ENCODE data around the gene MTMR2. TPM values are rescaled to one million over a fixed set of nuclear protein-coding genes. Genes with fewer than 3 reads are reported as not detected.

The MTMR2 gene
- total RNA-seq, 1 donor from 2014 or later: 27.0 TPM

DNA sequence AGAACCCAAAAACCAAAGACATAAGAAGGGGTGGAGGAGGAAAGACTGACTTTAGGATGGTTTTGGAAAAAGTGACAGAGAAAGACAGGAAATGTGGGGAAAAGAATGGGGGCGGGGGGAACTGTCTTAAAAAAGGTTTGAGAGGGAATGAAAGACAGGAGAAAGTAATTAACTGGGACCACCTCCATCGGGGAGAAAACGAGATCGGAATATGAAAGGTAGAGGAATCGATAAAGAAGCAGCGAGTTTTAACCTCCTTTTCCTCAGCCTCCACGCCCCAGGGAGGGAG is 524 bp downstream of the MTMR2 start:
- TF ChIP-seq CTCF (IDR thresholded peaks at IDR 0.05): no peak

DNA sequence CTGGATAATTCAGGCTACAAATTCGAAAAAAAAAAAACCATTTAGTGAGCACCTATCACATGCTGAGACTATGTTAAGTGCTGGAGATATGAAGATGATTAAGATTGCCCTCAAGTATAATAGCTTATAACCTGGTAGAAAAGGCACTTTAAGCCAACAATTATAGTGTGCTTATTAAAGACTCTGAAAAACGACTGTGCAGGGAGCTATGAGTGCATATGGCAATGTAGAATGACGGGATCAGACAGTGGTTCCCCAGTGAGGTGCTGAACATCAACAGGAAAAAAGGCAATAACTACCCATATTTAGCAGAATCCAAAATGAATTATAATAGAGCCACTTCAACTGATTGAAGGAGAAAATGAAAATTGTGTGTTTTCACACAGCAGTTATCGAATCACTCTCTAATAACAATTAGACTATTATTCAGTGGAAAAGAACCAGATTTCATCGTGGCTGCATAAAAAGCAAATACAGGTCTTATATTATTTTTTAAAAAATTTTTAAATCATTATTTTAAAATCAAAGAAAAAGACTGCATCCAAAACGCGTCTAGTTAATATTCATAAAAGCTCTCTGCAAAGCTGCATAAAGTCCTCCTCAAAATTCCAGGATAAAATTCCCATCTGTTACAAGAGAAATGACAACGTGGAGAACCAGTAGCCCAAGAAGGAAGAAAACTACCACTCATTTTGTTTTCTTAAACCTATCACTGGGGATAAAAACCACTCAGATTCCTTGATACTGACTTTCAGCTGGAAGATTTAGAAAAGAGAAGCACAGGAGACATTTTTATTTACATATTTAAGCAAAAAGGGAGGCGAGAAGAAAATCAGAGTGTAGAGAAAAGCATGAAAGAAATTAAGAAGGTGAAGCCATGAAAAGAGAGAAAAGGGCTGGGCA is 1.1 kb downstream of the MTMR2 start:
- Histone ChIP-seq H3K27me3 (no peaks in the 10 kb centered on the region), H3K9me3 (no peaks in the 10 kb centered on the region), H3K4me1 (peaks cover 26% of the 10 kb centered on the region), H3K36me3 (no peaks in the 10 kb centered on the region), H3K27ac (peak overlapping the region; percentile 96), H3K4me3 (peak overlapping the region; percentile 81)
- no peak for TF ChIP-seq CTCF (IDR thresholded peaks at IDR 0.05)
- intact Hi-C loops (cut with DNase I): no loop called here
- DNase-seq (no peak), ATAC-seq (no peak)

More for the DNA sequence above, 524 bp downstream of the MTMR2 start:
- H3K36me3 ChIP-seq: no peaks in the 10 kb centered on the region
- H3K27me3 ChIP-seq: no peaks in the 10 kb centered on the region
- peak overlapping the region; percentile 96 for H3K27ac ChIP-seq
- H3K4me3 ChIP-seq: peak overlapping the region; percentile 81
- peaks cover 26% of the 10 kb centered on the region for H3K4me1 ChIP-seq
- DNase-seq: no peak
- no peaks in the 10 kb centered on the region for H3K9me3 ChIP-seq
- ATAC-seq: no peak
- intact Hi-C loops (cut with DNase I): no loop called here

DNA sequence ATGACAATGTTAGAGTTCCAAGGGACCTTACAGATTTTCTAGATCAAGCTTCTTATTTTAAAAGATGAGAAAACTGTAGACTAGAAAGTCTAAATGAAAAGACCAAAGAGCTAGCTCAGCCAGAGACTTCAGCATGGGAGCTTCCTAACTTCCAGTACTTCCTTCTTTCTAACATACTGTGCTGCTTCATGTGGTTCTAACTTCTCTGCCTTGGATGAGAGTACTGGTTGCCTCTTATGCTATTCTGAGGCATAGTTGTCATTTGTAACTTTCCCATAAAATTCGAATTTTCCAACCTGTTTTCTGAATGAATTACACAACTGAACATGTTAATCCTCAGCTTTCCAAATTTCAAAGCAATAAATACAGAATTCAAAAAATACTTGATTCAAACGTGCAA is 1.8 kb downstream of the MTMR2 start:
- TF ChIP-seq CTCF (IDR thresholded peaks at IDR 0.05): no peak
- ATAC-seq (no peak), DNase-seq (no peak)
- peaks cover 26% of the 10 kb centered on the region for H3K4me1 ChIP-seq
- H3K9me3 ChIP-seq: no peaks in the 10 kb centered on the region
- H3K27me3 ChIP-seq: no peaks in the 10 kb centered on the region
- no peaks in the 10 kb centered on the region for H3K36me3 ChIP-seq
- H3K4me3 ChIP-seq: no peak overlapping the region
- H3K27ac ChIP-seq: peak overlapping the region; percentile 6
- intact Hi-C loops (cut with DNase I): no loop called here

GRCh38 chr11:95920460-95921105 is 3.3 kb downstream of the MTMR2 start:
- no peaks in the 10 kb centered on the region for H3K36me3 ChIP-seq
- no peak for TF ChIP-seq CTCF (IDR thresholded peaks at IDR 0.05)
- DNase-seq (no peak), ATAC-seq (no peak)
- H3K27ac ChIP-seq: no peak overlapping the region
- H3K27me3 ChIP-seq: no peaks in the 10 kb centered on the region
- H3K9me3 ChIP-seq: no peaks in the 10 kb centered on the region
- no peak overlapping the region for H3K4me3 ChIP-seq
- H3K4me1 ChIP-seq: peaks cover 26% of the 10 kb centered on the region
- intact Hi-C loops (cut with DNase I): no loop called here

DNA sequence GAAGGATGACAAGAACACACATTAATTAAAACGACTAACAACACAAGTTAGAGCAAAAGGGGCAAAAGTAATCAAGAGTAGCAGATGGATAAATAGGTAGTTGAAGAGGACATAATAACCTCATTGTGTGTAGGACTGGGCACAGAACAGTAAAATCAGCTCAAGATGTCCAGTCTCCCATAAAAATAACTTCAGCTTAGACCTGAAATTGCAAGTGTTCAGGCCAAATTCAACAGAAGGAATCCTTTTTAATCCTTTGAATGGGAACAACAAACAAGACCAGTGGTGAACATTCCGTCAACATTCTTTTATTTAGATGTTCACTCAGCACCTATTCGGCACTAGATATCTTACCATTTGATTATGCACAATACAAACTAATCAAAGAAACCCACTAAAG is 4.4 kb downstream of the MTMR2 start:
- DNase-seq (no peak), ATAC-seq (no peak)
- no peak for TF ChIP-seq CTCF (IDR thresholded peaks at IDR 0.05)
- Histone ChIP-seq H3K4me3 (no peak overlapping the region), H3K9me3 (no peaks in the 10 kb centered on the region), H3K36me3 (no peaks in the 10 kb centered on the region), H3K27ac (no peak overlapping the region), H3K27me3 (no peaks in the 10 kb centered on the region), H3K4me1 (peaks cover 19% of the 10 kb centered on the region)
- intact Hi-C loops (cut with DNase I): no loop called here

All from upper lobe of right lung (tissue), 1 donor.